Hematopoietic multipotent progenitor cell treated with erythropoietin and hydrocortisone succinate and interleukin-3 and kit ligand, for 4 days (in vitro differentiated cells): ENCODE results near the gene CCZ1B.
"Not testable (repeated sequence)": the region's sequence is repeated elsewhere in the genome, so short reads cannot be mapped to it uniquely, and the experiment has no call there.

Experiments
- DNase-seq: peaks from one replicate; pipeline ENCODE4 v3.0.0-alpha.2; 2015

The CCZ1B gene

GRCh38 chr7:6826151-6826550 is at the start of gene CCZ1B:
TSS of gene CCZ1B (minus strand) at chr7:6826275. CDS start at chr7:6826197, 78 bp downstream.
- peak; percentile 86 for DNase-seq

- not testable (repeated sequence) for DNase-seq
These were observed 48.9 kb upstream of the CCZ1B start for GRCh38 chr7:6875022-6875421.

- not testable (repeated sequence) for DNase-seq
These were observed 46.3 kb upstream of the CCZ1B start for GRCh38 chr7:6872246-6872945.

- not testable (repeated sequence) for DNase-seq
These were observed 45.5 kb upstream of the CCZ1B start for GRCh38 chr7:6871421-6872144.

- DNase-seq, result not testable (repeated sequence)
These were observed 38.7 kb upstream of the CCZ1B start for GRCh38 chr7:6864751-6865150.

- DNase-seq, result not testable (repeated sequence)
These were observed 38.1 kb upstream of the CCZ1B start for GRCh38 chr7:6864188-6864587.

GRCh38 chr7:6862876-6863275 is 36.8 kb upstream of the CCZ1B start:
- not testable (repeated sequence) for DNase-seq

- peak; percentile 72 for DNase-seq
These were observed 31.7 kb upstream of the CCZ1B start for GRCh38 chr7:6857721-6858314.

- not testable (repeated sequence) for DNase-seq
These were observed 29.6 kb upstream of the CCZ1B start for GRCh38 chr7:6855563-6856131.

GRCh38 chr7:6854747-6855562 is 28.9 kb upstream of the CCZ1B start:
- DNase-seq, result not testable (repeated sequence)

- not testable (repeated sequence) for DNase-seq
These were observed 27.6 kb upstream of the CCZ1B start for GRCh38 chr7:6853681-6854080.

- not testable (repeated sequence) for DNase-seq
These were observed 23.1 kb upstream of the CCZ1B start for GRCh38 chr7:6849127-6849526.

- not testable (repeated sequence) for DNase-seq
These were observed 21.7 kb upstream of the CCZ1B start for GRCh38 chr7:6847751-6848150.

GRCh38 chr7:6845971-6846449 is 19.9 kb upstream of the CCZ1B start:
- DNase-seq, result peak; percentile 34

- DNase-seq, result not testable (repeated sequence)
These were observed 17.6 kb upstream of the CCZ1B start for GRCh38 chr7:6843654-6844053.

- not testable (repeated sequence) for DNase-seq
These were observed 17.0 kb upstream of the CCZ1B start for GRCh38 chr7:6843092-6843491.

- not testable (repeated sequence) for DNase-seq
These were observed 16.3 kb upstream of the CCZ1B start for GRCh38 chr7:6842278-6842921.

- DNase-seq, result not testable (repeated sequence)
These were observed 11.0 kb upstream of the CCZ1B start for GRCh38 chr7:6837081-6837480.

GRCh38 chr7:6835521-6835920 is 9.4 kb upstream of the CCZ1B start:
- not testable (repeated sequence) for DNase-seq

GRCh38 chr7:6833636-6834035 is 7.6 kb upstream of the CCZ1B start:
- no peak for DNase-seq

GRCh38 chr7:6831018-6831725 is 5.1 kb upstream of the CCZ1B start:
- DNase-seq, result no peak
